GM21717 (cell line): ENCODE data around the gene ANXA2.

Experiments used
- ATAC-seq: cut with Tn5 transposase; IDR thresholded peaks from one replicate; pipeline ENCODE4 v1.9.1; 2021; ENCODE audit warnings: mild to moderate bottlenecking, moderate library complexity; ENCODE audit not compliant: unreplicated experiment

ANXA2 gene

GRCh38 chr15:60315878-60316277 lies 81.9 kb downstream of the ANXA2 start:
- ATAC-seq, result no peak

GRCh38 chr15:60313906-60314305 lies 83.9 kb downstream of the ANXA2 start:
- ATAC-seq, result no peak

GRCh38 chr15:60307034-60307433 lies 90.8 kb downstream of the ANXA2 start:
- ATAC-seq, result no peak

- no peak for ATAC-seq
Measured at GRCh38 chr15:60301024-60301423, 96.8 kb downstream of the ANXA2 start.

- no peak for ATAC-seq
Measured at GRCh38 chr15:60299452-60300047, 98.2 kb downstream of the ANXA2 start.
